ENCODE measurements around the gene RBSN. TPM values are rescaled to one million over a fixed set of nuclear protein-coding genes. Genes with fewer than 3 reads are reported as not detected.

Gene RBSN
- total and polyA plus RNA-seq, 9 donors, result 13.5 to 36.5 (median 31.1) TPM

- no peak overlapping the region for H3K4me3 ChIP-seq
- H3K9me3 ChIP-seq, result no peaks in the 10 kb centered on the region
- 93 to 95% (median 94%) methylated on average over 2 of the region's 2 CpGs for WGBS, 3 donors
- H3K27ac ChIP-seq, result no peak overlapping the region
- H3K36me3 ChIP-seq, result no peaks in the 10 kb centered on the region
- no peaks in the 10 kb centered on the region for H3K27me3 ChIP-seq
- no peaks in the 10 kb centered on the region for H3K4me1 ChIP-seq (ENCODE audit: insufficient read depth)
- intact Hi-C loops (cut with DNase I), result no loop called here
- TF ChIP-seq, protein P1, sequence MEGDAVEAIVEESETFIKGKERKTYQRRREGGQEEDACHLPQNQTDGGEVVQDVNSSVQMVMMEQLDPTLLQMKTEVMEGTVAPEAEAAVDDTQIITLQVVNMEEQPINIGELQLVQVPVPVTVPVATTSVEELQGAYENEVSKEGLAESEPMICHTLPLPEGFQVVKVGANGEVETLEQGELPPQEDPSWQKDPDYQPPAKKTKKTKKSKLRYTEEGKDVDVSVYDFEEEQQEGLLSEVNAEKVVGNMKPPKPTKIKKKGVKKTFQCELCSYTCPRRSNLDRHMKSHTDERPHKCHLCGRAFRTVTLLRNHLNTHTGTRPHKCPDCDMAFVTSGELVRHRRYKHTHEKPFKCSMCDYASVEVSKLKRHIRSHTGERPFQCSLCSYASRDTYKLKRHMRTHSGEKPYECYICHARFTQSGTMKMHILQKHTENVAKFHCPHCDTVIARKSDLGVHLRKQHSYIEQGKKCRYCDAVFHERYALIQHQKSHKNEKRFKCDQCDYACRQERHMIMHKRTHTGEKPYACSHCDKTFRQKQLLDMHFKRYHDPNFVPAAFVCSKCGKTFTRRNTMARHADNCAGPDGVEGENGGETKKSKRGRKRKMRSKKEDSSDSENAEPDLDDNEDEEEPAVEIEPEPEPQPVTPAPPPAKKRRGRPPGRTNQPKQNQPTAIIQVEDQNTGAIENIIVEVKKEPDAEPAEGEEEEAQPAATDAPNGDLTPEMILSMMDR (IDR thresholded peaks at IDR 0.05), result no peak
- TF ChIP-seq POLR2A (IDR thresholded peaks at IDR 0.05), result no peak
- no peak for TF ChIP-seq EP300 (IDR thresholded peaks at IDR 0.05)
- no peak for DNase-seq
Observed at GRCh38 chr3:15023719-15024118, 75.2 kb downstream of the RBSN start.

- 59 to 63% (median 62%) methylated on average over 5 of the region's 5 CpGs for WGBS, 3 donors
- no peaks in the 10 kb centered on the region for H3K36me3 ChIP-seq
- H3K4me3 ChIP-seq, result no peak overlapping the region
- H3K4me1 ChIP-seq (ENCODE audit: insufficient read depth), result no peaks in the 10 kb centered on the region
- H3K27me3 ChIP-seq, result no peaks in the 10 kb centered on the region
- DNase-seq, result no peak
- no peak overlapping the region for H3K27ac ChIP-seq
- TF ChIP-seq EP300 (IDR thresholded peaks at IDR 0.05) (no peak), POLR2A (IDR thresholded peaks at IDR 0.05) (no peak)
- TF ChIP-seq, protein P1 (IDR thresholded peaks at IDR 0.05), result no peak
- H3K9me3 ChIP-seq, result no peaks in the 10 kb centered on the region
- intact Hi-C loops (cut with DNase I), result no loop called here
Observed at GRCh38 chr3:15023249-15023648, 75.7 kb downstream of the RBSN start.

Other genes starting within 250 kb of the RBSN start
- gene NR2C2, start 151.6 kb downstream of the RBSN start, total RNA-seq, result 10 to 100 TPM; 21.8 to 56.7 (median 44.8) TPM
- 10 to 100 TPM; 11.4 to 23.2 TPM for gene NR2C2, start 151.6 kb downstream of the RBSN start, polyA plus RNA-seq
- gene MRPS25, start 33.8 kb downstream of the RBSN start, total RNA-seq, result 10 to 100 TPM; 22.5 to 50.5 (median 40.7) TPM
- gene MRPS25, start 33.8 kb downstream of the RBSN start, polyA plus RNA-seq, result 10 to 100 TPM; 28.1 to 33.9 TPM
- gene CAPN7, start 107.1 kb upstream of the RBSN start, total RNA-seq, result 10 to 100 TPM; 44.1 to 70.4 (median 54.8) TPM
- gene CAPN7, start 107.1 kb upstream of the RBSN start, polyA plus RNA-seq, result 10 to 100 TPM; 20.7 to 32.0 TPM
- gene SH3BP5, start 233.4 kb upstream of the RBSN start, total RNA-seq, result 100 to 1,000 TPM in 5 of 7 donors, 10 to 100 TPM in 2; 80.4 to 205 (median 142) TPM
- gene SH3BP5, start 233.4 kb upstream of the RBSN start, polyA plus RNA-seq, result 100 to 1,000 TPM; 131 to 157 TPM

Measured in ovary (tissue), 9 donors.